K562 (cell line): ENCODE measurements around the gene RNFT1. TPM values are rescaled to one million over a fixed set of nuclear protein-coding genes. Genes with fewer than 3 reads are reported as not detected.
A peak's percentile ranks its signal among the peaks of the same experiment; 100 is the strongest.
"Not testable (repeated sequence)": the region's sequence is repeated elsewhere in the genome, so short reads cannot be mapped to it uniquely, and the experiment has no call there.

ENCODE experiments used
- ATAC-seq: fragments of 200-7000 bp; cut with Tn5 transposase; 3 replicates; pipeline ENCODE4 v1.9.1; 2020; ENCODE audit warnings: moderate library complexity
- BruUV-seq: library from RNA; stranded (reverse); fragments of 400-500 nt; replicated peaks from 2 replicates; lab custom pipeline; 2021; lab: Mats Ljungman, UMichigan
- CTCF ChIA-PET: fragments of 300-600 bp; formaldehyde crosslinking; extraction: SDS; loops from one replicate; lab custom pipeline; 2021; ENCODE audit warnings: low intra/inter-chr PET ratio; lab: Yijun Ruan, JAX
- POLR2A ChIA-PET: fragments of 300-600, 350-650 bp; sonication (Branson Sonifier 250); formaldehyde crosslinking; extraction: SDS; loops from one replicate; lab custom pipeline; 2021; ENCODE audit warnings: antibody characterized with exemption, inconsistent platforms; lab: Yijun Ruan, JAX
- DNase-seq, 4 experiments: peaks; one replicate each; pipeline versions ENCODE4 v3.0.0 to v3.0.0-alpha.2; 2011 to 2018; ENCODE audit warnings: low spot score in 3 of 4, mixed read lengths in 3 of 4; ENCODE audit errors: extremely low read depth in 1 of 4
- FAIRE-seq: peaks from 2 replicates; lab custom pipeline; 2011; peaks lifted over from hg19 to GRCh38; lab: Jason Lieb, UNC
- H2AFZ ChIP-seq: 2 replicates; pipeline ENCODE4 v1.6.0; 2011; ENCODE audit warnings: low read depth, low read length, control low read depth, inconsistent platforms
- H3K27ac ChIP-seq: fragments of 200-600 bp; 3 replicates; pipeline ENCODE4 v1.8.0; 2011; ENCODE audit warnings: low read depth, mild to moderate bottlenecking, control low read depth, inconsistent platforms, low read length, moderate library complexity, mixed read lengths; ENCODE audit errors: extremely low read depth
- H3K27me3 ChIP-seq, 2 experiments: fragments of 300-600 bp in 1 of 2; 2 replicates in 1 of 2; 3 replicates in 1 of 2; pipeline versions ENCODE4 v1.6.0 to v1.8.0; 2011; ENCODE audit warnings: inconsistent platforms in 2 of 2, low read length in 2 of 2, mild to moderate bottlenecking in 1 of 2, mixed read lengths in 1 of 2, moderate library complexity in 1 of 2; ENCODE audit not compliant: control insufficient read depth in 2 of 2, insufficient read depth in 2 of 2
- H3K36me3 ChIP-seq: fragments of 300-600 bp; 3 replicates; pipeline ENCODE4 v1.8.0; 2011; ENCODE audit warnings: mild to moderate bottlenecking, low read length, inconsistent platforms; ENCODE audit not compliant: control insufficient read depth, insufficient read depth
- H3K4me1 ChIP-seq, 2 experiments: fragments of 200-600 bp in 1 of 2; replicated peaks in 1 of 2; 2 replicates in 1 of 2; 3 replicates in 1 of 2; pipeline versions ENCODE4 v1.5.1 to v1.8.0; 2011; ENCODE audit warnings: inconsistent platforms in 2 of 2, low read length in 2 of 2, mild to moderate bottlenecking in 1 of 2, mixed read lengths in 1 of 2, moderate library complexity in 1 of 2; ENCODE audit not compliant: control insufficient read depth in 2 of 2, insufficient read depth in 2 of 2
- H3K4me2 ChIP-seq: 2 replicates; pipeline ENCODE4 v1.6.1; 2011; ENCODE audit warnings: low read length, control low read depth, inconsistent platforms, mixed read lengths; ENCODE audit not compliant: insufficient read depth
- H3K4me3 ChIP-seq: fragments of 200-600 bp; sonication (generic), shearing (Covaris generic); 2 replicates; pipeline ENCODE4 v1.5.1; 2016; ENCODE audit warnings: control low read depth, inconsistent platforms
- H3K79me2 ChIP-seq: fragments of 200-600 bp; 3 replicates; pipeline ENCODE4 v1.8.0; 2011; ENCODE audit warnings: low read length, inconsistent platforms; ENCODE audit not compliant: control insufficient read depth, insufficient read depth
- H3K9ac ChIP-seq, 2 experiments: 2 replicates each; pipeline versions ENCODE4 v1.6.0 to v1.6.1; 2011; ENCODE audit warnings: low read depth in 2 of 2, low read length in 2 of 2, control low read depth in 1 of 2, inconsistent platforms in 1 of 2, mild to moderate bottlenecking in 1 of 2, mixed read lengths in 1 of 2; ENCODE audit not compliant: insufficient read depth in 1 of 2
- H3K9me1 ChIP-seq: one replicate; pipeline ENCODE4 v1.6.0; 2011; ENCODE audit warnings: inconsistent platforms, mild to moderate bottlenecking, low read length, moderate library complexity; ENCODE audit not compliant: control insufficient read depth, insufficient read depth
- H3K9me3 ChIP-seq: replicated peaks from 2 replicates; pipeline ENCODE4 v1.5.1; 2011; ENCODE audit warnings: low read depth, low read length, inconsistent platforms; ENCODE audit not compliant: control insufficient read depth, insufficient read depth
- H4K20me1 ChIP-seq: replicated peaks from 2 replicates; pipeline ENCODE4 v1.6.1; 2011; ENCODE audit warnings: low read length, inconsistent platforms, mixed read lengths; ENCODE audit not compliant: control insufficient read depth, insufficient read depth
- ZBTB11 ChIP-seq, 3 experiments: fragments of 200-800 bp in 1 of 3; fragments of 250-450 bp in 1 of 3; fragments of 450-650 bp in 1 of 3; sonication (Bioruptor Pico) in 1 of 3; sonication (Bioruptor generic) in 1 of 3; formaldehyde crosslinking in 1 of 3; IDR thresholded peaks; 2 replicates each; pipeline versions ENCODE4 v1.6.1 to v1.8.0; 2016 to 2022; ENCODE audit warnings: mild to moderate bottlenecking in 2 of 3, missing genetic modification characterization in 2 of 3, missing compliant biosample characterization in 1 of 3, moderate library complexity in 1 of 3
- WGBS: fragments of 100-300 bp; shearing (Covaris generic); methylation state at CpG from one replicate; pipeline ENCODE4 v1.1.6; 2016; ENCODE audit warnings: low coverage, mixed read lengths; ENCODE audit not compliant: insufficient coverage; ENCODE audit errors: missing lambda C conversion rate; 5-methylcytosine and 5-hydroxymethylcytosine counted together
- in situ Hi-C: fragments of 300-500 bp; cut with MboI; formaldehyde crosslinking; loops from 4 replicates; pipeline ENCODE4 v1.15.0; 2018; ENCODE audit warnings: inconsistent platforms, mixed read lengths
- intact Hi-C: fragments of 100-400 bp; cut with micrococcal nuclease; formaldehyde crosslinking; loops from 2 replicates; pipeline ENCODE4 v1.14.2; 2022
- polyA plus RNA-seq, 8 experiments: library from polyadenylated mRNA; depleted of rRNA in 4 of 8; stranded (reverse) in 5 of 8; unstranded in 3 of 8; fragments of >200 nt; fragmentation: Nextera tagmentation in 2 of 8; fragmentation: Illumina TruSeq in 1 of 8; extraction: Ambion mirVana in 2 of 8; extraction: Trizol in 1 of 8; gene quantifications; 2 replicates each; pipeline versions ENCODE4 v1.2.1 to v1.2.3, GENCODE V29; 2011 to 2014; ENCODE audit warnings: inconsistent platforms in 1 of 8, missing spikeins in 1 of 8
- total RNA-seq, 7 experiments: library from RNA; depleted of rRNA in 6 of 7; stranded (reverse); fragments of >200 nt in 6 of 7; fragmentation: Illumina TruSeq in 2 of 7; extraction: Trizol in 2 of 7; gene quantifications; 2 replicates each; pipeline versions ENCODE4 v1.2.1 to v1.2.3, GENCODE V29; 2011 to 2021; ENCODE audit warnings: low replicate concordance in 1 of 7

RNFT1 gene
- total and polyA plus RNA-seq, 9 of the 15 experiments (the other 6 are each of a cell fraction or from before 2014, with no cell fraction given): 15.8 to 61.3 (median 23.5) TPM

DNA sequence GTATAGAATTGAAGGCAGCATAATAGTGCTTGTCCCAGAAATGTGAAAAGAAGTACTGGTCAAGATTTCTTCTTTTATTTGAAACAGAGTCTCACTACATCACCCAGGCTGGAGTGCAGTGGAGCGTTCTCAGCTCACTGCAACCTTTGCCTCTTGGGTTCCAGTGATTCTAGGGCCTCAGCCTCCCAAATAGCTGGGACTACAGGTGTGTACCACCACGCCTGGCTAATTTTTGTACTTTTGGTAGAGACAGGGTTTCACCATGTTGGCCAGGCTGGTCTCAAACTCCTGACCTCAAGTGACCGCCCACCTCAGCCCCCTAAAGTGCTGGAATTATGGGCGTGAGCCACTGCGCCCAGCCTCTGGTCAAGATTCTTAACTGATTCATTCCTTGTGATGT is 43.9 kb downstream of the RNFT1 start:
- H3K36me3 ChIP-seq: peaks cover 60% of the 10 kb centered on the region
- 93% methylated on average over 5 of the region's 5 CpGs for WGBS
- H3K9me3 ChIP-seq, H3K27me3 ChIP-seq, H3K9ac ChIP-seq, H4K20me1 ChIP-seq, ATAC-seq, H3K4me1 ChIP-seq, FAIRE-seq, H2AFZ ChIP-seq, DNase-seq, intact Hi-C loops, BruUV-seq, H3K4me3 ChIP-seq, H3K9me1 ChIP-seq, H3K4me2 ChIP-seq, H3K79me2 ChIP-seq, H3K27ac ChIP-seq, CTCF ChIA-PET: not testable (repeated sequence)
- peak in 1 of 3 experiments; percentile 67; a peak in 1 of 6 replicates for TF ChIP-seq ZBTB11 (CRISPR knock-in tag; IDR thresholded peaks at IDR 0.05)
- in situ Hi-C loops: loop anchor here (10.0 kb wide), 1 partner anchor 1236 kb away; no protein-coding TSS in a partner anchor
- POLR2A ChIA-PET: interaction anchor here (1.3 kb wide), 1 partner anchor 27 kb away, joined by 4 read pairs; no protein-coding TSS in a partner anchor
